ENCODE data around the gene DYNC2LI1.

The DYNC2LI1 gene

DNA sequence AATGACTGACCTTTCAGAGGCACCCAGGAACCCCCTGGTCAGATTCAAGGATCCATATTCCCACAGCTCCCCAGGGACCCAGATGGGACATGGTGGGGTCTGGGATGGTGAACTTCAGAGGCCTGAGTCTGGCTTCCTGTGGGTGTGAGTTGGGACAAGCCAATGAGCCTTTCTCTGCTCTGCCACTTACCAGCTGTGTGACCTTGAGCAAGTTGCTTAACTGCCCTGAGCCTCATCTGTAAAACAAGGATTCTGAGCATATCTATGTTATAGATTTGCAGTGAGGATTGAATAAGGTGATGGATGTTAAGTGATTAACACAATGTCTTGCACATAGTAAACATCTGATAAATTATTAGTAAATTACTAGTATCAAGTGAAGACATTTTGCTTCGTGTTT is 71.3 kb downstream of the DYNC2LI1 start:
- POLR2A ChIA-PET, result no interaction called here
- no peaks in the 10 kb centered on the region for H3K36me3 ChIP-seq (ENCODE audit: control insufficient read depth in 2 of 2, insufficient read depth in 1 of 2, low read length in 2 of 2)
- H3K27ac ChIP-seq (ENCODE audit: extremely low read depth, low read depth, low read length), result no peak overlapping the region
- CTCF ChIA-PET, result no interaction called here
- no peaks in the 10 kb centered on the region for H3K9me3 ChIP-seq (ENCODE audit: control insufficient read depth, insufficient read depth, low read depth, low read length)
- TF ChIP-seq ZNF621 (tag by site-specific recombination; IDR thresholded peaks at IDR 0.05), result no peak
- TF ChIP-seq ZNF600 (tag by site-specific recombination; IDR thresholded peaks at IDR 0.05), result no peak
- TF ChIP-seq ZNF37A (tag by site-specific recombination; IDR thresholded peaks at IDR 0.05), result no peak
- TF ChIP-seq ZNF266 (tag by site-specific recombination; IDR thresholded peaks at IDR 0.05; ENCODE audit: low read depth), result no peak
- no peak for TF ChIP-seq ZNF335 (tag by site-specific recombination; conservative IDR thresholded peaks at IDR 0.05)
- TF ChIP-seq, protein P1, sequence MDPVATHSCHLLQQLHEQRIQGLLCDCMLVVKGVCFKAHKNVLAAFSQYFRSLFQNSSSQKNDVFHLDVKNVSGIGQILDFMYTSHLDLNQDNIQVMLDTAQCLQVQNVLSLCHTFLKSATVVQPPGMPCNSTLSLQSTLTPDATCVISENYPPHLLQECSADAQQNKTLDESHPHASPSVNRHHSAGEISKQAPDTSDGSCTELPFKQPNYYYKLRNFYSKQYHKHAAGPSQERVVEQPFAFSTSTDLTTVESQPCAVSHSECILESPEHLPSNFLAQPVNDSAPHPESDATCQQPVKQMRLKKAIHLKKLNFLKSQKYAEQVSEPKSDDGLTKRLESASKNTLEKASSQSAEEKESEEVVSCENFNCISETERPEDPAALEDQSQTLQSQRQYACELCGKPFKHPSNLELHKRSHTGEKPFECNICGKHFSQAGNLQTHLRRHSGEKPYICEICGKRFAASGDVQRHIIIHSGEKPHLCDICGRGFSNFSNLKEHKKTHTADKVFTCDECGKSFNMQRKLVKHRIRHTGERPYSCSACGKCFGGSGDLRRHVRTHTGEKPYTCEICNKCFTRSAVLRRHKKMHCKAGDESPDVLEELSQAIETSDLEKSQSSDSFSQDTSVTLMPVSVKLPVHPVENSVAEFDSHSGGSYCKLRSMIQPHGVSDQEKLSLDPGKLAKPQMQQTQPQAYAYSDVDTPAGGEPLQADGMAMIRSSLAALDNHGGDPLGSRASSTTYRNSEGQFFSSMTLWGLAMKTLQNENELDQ (tag by site-specific recombination; IDR thresholded peaks at IDR 0.05; ENCODE audit: low read depth), result no peak
- TF ChIP-seq ZNF140 (tag by site-specific recombination; IDR thresholded peaks at IDR 0.05), result no peak
- no peak for TF ChIP-seq HOXC10 (CRISPR knock-in tag; IDR thresholded peaks at IDR 0.05)
- TF ChIP-seq ZNF664 (tag by site-specific recombination; IDR thresholded peaks at IDR 0.05), result no peak
- TF ChIP-seq, protein P2, sequence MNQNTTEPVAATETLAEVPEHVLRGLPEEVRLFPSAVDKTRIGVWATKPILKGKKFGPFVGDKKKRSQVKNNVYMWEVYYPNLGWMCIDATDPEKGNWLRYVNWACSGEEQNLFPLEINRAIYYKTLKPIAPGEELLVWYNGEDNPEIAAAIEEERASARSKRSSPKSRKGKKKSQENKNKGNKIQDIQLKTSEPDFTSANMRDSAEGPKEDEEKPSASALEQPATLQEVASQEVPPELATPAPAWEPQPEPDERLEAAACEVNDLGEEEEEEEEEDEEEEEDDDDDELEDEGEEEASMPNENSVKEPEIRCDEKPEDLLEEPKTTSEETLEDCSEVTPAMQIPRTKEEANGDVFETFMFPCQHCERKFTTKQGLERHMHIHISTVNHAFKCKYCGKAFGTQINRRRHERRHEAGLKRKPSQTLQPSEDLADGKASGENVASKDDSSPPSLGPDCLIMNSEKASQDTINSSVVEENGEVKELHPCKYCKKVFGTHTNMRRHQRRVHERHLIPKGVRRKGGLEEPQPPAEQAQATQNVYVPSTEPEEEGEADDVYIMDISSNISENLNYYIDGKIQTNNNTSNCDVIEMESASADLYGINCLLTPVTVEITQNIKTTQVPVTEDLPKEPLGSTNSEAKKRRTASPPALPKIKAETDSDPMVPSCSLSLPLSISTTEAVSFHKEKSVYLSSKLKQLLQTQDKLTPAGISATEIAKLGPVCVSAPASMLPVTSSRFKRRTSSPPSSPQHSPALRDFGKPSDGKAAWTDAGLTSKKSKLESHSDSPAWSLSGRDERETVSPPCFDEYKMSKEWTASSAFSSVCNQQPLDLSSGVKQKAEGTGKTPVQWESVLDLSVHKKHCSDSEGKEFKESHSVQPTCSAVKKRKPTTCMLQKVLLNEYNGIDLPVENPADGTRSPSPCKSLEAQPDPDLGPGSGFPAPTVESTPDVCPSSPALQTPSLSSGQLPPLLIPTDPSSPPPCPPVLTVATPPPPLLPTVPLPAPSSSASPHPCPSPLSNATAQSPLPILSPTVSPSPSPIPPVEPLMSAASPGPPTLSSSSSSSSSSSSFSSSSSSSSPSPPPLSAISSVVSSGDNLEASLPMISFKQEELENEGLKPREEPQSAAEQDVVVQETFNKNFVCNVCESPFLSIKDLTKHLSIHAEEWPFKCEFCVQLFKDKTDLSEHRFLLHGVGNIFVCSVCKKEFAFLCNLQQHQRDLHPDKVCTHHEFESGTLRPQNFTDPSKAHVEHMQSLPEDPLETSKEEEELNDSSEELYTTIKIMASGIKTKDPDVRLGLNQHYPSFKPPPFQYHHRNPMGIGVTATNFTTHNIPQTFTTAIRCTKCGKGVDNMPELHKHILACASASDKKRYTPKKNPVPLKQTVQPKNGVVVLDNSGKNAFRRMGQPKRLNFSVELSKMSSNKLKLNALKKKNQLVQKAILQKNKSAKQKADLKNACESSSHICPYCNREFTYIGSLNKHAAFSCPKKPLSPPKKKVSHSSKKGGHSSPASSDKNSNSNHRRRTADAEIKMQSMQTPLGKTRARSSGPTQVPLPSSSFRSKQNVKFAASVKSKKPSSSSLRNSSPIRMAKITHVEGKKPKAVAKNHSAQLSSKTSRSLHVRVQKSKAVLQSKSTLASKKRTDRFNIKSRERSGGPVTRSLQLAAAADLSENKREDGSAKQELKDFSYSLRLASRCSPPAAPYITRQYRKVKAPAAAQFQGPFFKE (tag by site-specific recombination; IDR thresholded peaks at IDR 0.05; ENCODE audit: borderline replicate concordance), result no peak
- TF ChIP-seq, protein P3, sequence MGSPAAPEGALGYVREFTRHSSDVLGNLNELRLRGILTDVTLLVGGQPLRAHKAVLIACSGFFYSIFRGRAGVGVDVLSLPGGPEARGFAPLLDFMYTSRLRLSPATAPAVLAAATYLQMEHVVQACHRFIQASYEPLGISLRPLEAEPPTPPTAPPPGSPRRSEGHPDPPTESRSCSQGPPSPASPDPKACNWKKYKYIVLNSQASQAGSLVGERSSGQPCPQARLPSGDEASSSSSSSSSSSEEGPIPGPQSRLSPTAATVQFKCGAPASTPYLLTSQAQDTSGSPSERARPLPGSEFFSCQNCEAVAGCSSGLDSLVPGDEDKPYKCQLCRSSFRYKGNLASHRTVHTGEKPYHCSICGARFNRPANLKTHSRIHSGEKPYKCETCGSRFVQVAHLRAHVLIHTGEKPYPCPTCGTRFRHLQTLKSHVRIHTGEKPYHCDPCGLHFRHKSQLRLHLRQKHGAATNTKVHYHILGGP (tag by site-specific recombination; IDR thresholded peaks at IDR 0.05), result no peak
- TF ChIP-seq ZNF701 (tag by site-specific recombination; IDR thresholded peaks at IDR 0.05), result no peak
- TF ChIP-seq ZNF610 (tag by site-specific recombination; IDR thresholded peaks at IDR 0.05; ENCODE audit: borderline replicate concordance), result no peak
- no peak for TF ChIP-seq ZNF791 (tag by site-specific recombination; IDR thresholded peaks at IDR 0.05)
- H3K4me1 ChIP-seq (ENCODE audit: control insufficient read depth, insufficient read depth, low read length), result no peaks in the 10 kb centered on the region
- H3K4me3 ChIP-seq (ENCODE audit: low read depth, low read length), result no peak overlapping the region

DNA sequence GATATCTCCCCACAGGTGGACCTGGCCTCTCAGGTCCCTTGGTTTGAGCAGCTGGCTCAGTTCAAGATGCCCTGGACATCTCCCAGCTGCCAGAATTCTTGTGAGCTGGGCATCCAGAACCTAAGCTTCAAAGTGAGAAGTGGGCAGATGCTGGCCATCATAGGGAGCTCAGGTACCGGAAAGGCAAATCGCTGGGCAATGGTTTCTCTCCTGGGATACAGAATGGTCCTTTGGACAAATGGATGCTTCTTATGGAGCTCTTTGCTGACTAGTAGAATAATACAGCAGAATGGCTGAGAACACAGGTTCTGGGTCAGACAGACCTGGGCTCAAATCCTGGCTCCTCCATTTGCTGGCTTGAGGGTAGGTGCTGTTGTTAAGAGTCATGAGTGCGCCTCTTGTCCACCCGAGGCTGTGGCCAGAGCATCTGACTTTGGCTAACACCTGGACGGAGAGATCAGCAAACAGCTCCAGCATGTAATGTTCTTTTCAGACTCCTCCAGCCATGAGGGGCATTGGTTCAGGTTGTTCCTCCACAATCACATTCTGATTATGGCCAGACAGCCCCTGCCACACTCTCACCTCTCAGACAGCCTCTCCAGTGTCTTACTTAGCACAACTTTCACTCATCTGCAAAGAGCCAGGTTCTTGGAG is 72.4 kb downstream of the DYNC2LI1 start:
- CTCF ChIA-PET, result no interaction called here
- H3K4me3 ChIP-seq (ENCODE audit: low read depth, low read length), result no peak overlapping the region
- POLR2A ChIA-PET, result no interaction called here
- H3K9me3 ChIP-seq (ENCODE audit: control insufficient read depth, insufficient read depth, low read depth, low read length), result no peaks in the 10 kb centered on the region
- no peak overlapping the region for H3K27ac ChIP-seq (ENCODE audit: extremely low read depth, low read depth, low read length)
- H3K4me1 ChIP-seq (ENCODE audit: control insufficient read depth, insufficient read depth, low read length), result no peaks in the 10 kb centered on the region
- H3K36me3 ChIP-seq (ENCODE audit: control insufficient read depth in 2 of 2, insufficient read depth in 1 of 2, low read length in 2 of 2), result no peaks in the 10 kb centered on the region
- TF ChIP-seq ZBTB7A (tag by site-specific recombination; IDR thresholded peaks at IDR 0.05; ENCODE audit: low read depth) (no peak), KLF1 (tag by site-specific recombination; IDR thresholded peaks at IDR 0.05) (no peak), MZF1 (tag by site-specific recombination; IDR thresholded peaks at IDR 0.05; ENCODE audit: borderline replicate concordance) (no peak), ZNF324 (tag by site-specific recombination; IDR thresholded peaks at IDR 0.05) (no peak)
- TF ChIP-seq, protein P4, sequence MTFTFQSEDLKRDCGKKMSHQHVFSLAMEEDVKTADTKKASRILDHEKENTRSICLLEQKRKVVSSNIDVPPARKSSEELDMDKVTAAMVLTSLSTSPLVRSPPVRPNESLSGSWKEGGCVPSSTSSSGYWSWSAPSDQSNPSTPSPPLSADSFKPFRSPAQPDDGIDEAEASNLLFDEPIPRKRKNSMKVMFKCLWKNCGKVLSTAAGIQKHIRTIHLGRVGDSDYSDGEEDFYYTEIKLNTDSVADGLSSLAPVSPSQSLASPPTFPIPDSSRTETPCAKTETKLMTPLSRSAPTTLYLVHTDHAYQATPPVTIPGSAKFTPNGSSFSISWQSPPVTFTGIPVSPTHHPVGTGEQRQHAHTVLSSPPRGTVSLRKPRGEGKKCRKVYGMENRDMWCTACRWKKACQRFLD (tag by site-specific recombination; IDR thresholded peaks at IDR 0.05), result no peak
- TF ChIP-seq, protein P1 (tag by site-specific recombination; IDR thresholded peaks at IDR 0.05; ENCODE audit: low read depth), result no peak
- TF ChIP-seq, protein P5, sequence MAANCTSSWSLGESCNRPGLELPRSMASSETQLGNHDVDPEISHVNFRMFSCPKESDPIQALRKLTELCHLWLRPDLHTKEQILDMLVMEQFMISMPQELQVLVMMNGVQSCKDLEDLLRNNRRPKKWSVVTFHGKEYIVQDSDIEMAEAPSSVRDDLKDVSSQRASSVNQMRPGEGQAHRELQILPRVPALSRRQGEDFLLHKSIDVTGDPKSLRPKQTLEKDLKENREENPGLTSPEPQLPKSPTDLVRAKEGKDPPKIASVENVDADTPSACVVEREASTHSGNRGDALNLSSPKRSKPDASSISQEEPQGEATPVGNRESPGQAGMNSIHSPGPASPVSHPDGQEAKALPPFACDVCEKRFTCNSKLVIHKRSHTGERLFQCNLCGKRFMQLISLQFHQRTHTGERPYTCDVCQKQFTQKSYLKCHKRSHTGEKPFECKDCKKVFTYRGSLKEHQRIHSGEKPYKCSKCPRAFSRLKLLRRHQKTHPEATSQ (tag by site-specific recombination; IDR thresholded peaks at IDR 0.05), result no peak

Measured in HEK293 (cell line).